ENCODE measurements around the gene AP3M1. TPM values are rescaled to one million over a fixed set of nuclear protein-coding genes. Genes with fewer than 3 reads are reported as not detected.
"Not testable (repeated sequence)": the region's sequence is repeated elsewhere in the genome, so short reads cannot be mapped to it uniquely, and the experiment has no call there.

AP3M1 gene
- total RNA-seq, result 14.6 TPM

- peak; percentile 87 for DNase-seq (ENCODE audit: low spot score)
- ATAC-seq, result peak; percentile 70
These were observed at the start of gene AP3M1 for GRCh38 chr10:74150204-74150989. Gene AP3M1, minus strand, starts transcription at chr10:74150828. Its CDS starts 12,449 bp downstream, at chr10:74138379.

GRCh38 chr10:74199315-74199714 lies 48.7 kb upstream of the AP3M1 start:
- DNase-seq (ENCODE audit: low spot score) (no peak), ATAC-seq (no peak)

GRCh38 chr10:74194999-74195398 lies 44.4 kb upstream of the AP3M1 start:
- no peak for ATAC-seq
- DNase-seq (ENCODE audit: low spot score), result no peak

GRCh38 chr10:74194545-74194944 lies 43.9 kb upstream of the AP3M1 start:
- DNase-seq (ENCODE audit: low spot score) (no peak), ATAC-seq (no peak)

GRCh38 chr10:74190494-74190893 lies 39.9 kb upstream of the AP3M1 start:
- ATAC-seq (peak; percentile 56), DNase-seq (ENCODE audit: low spot score) (no peak)

- ATAC-seq (peak; percentile 63), DNase-seq (ENCODE audit: low spot score) (no peak)
These were observed 39.4 kb upstream of the AP3M1 start for GRCh38 chr10:74189999-74190421.

- ATAC-seq; DNase-seq (ENCODE audit: low spot score): not testable (repeated sequence)
These were observed 38.0 kb upstream of the AP3M1 start for GRCh38 chr10:74188617-74189016.

GRCh38 chr10:74187237-74187636 lies 36.6 kb upstream of the AP3M1 start:
- no peak for DNase-seq (ENCODE audit: low spot score)
- ATAC-seq, result no peak

- DNase-seq (ENCODE audit: low spot score), result no peak
- ATAC-seq, result no peak
These were observed 36.0 kb upstream of the AP3M1 start for GRCh38 chr10:74186678-74187077.

- DNase-seq (ENCODE audit: low spot score) (no peak), ATAC-seq (no peak)
These were observed 28.6 kb upstream of the AP3M1 start for GRCh38 chr10:74179111-74179710.

GRCh38 chr10:74178042-74178791 lies 27.6 kb upstream of the AP3M1 start:
- ATAC-seq (no peak), DNase-seq (ENCODE audit: low spot score) (no peak)

GRCh38 chr10:74177140-74177677 lies 26.6 kb upstream of the AP3M1 start:
- peak; percentile 71 for ATAC-seq
- DNase-seq (ENCODE audit: low spot score), result peak; percentile 87

GRCh38 chr10:74176380-74177139 lies 25.9 kb upstream of the AP3M1 start:
- ATAC-seq (peak; percentile 89), DNase-seq (ENCODE audit: low spot score) (peak; percentile 99)

GRCh38 chr10:74175510-74176379 lies 25.1 kb upstream of the AP3M1 start:
- DNase-seq (ENCODE audit: low spot score) (no peak), ATAC-seq (no peak)

- DNase-seq (ENCODE audit: low spot score) (no peak), ATAC-seq (peak; percentile 31)
These were observed 23.9 kb upstream of the AP3M1 start for GRCh38 chr10:74174521-74174920.

GRCh38 chr10:74171625-74172024 lies 21.0 kb upstream of the AP3M1 start:
- ATAC-seq (no peak), DNase-seq (ENCODE audit: low spot score) (no peak)

- DNase-seq (ENCODE audit: low spot score) (no peak), ATAC-seq (no peak)
These were observed 16.8 kb upstream of the AP3M1 start for GRCh38 chr10:74167443-74167842.

- DNase-seq (ENCODE audit: low spot score), result no peak
- ATAC-seq, result no peak
These were observed 14.9 kb upstream of the AP3M1 start for GRCh38 chr10:74165530-74165901.

- ATAC-seq (no peak), DNase-seq (ENCODE audit: low spot score) (no peak)
These were observed 14.3 kb upstream of the AP3M1 start for GRCh38 chr10:74164716-74165529.
